ENCODE data around the gene TYK2.
"Not testable (repeated sequence)": the region's sequence is repeated elsewhere in the genome, so short reads cannot be mapped to it uniquely, and the experiment has no call there.

The TYK2 gene

GRCh38 chr19:10372690-10373089, 7.7 kb downstream of the TYK2 start:
- peaks cover 7 to 23% of the 10 kb centered on the region in 2 donors for H3K36me3 ChIP-seq (ENCODE audit: control insufficient read depth in 2 of 2, insufficient read depth in 2 of 2, low read length in 2 of 2)
- H3K9me3 ChIP-seq (ENCODE audit: control insufficient read depth in 2 of 2, low read length in 2 of 2) = no peaks in the 10 kb centered on the region
- H3K4me1 ChIP-seq (ENCODE audit: control insufficient read depth, insufficient read depth, low read length) = no peaks in the 10 kb centered on the region
- no peaks in the 10 kb centered on the region for H3K27me3 ChIP-seq (ENCODE audit: control insufficient read depth in 1 of 2, insufficient read depth in 2 of 2, low read length in 2 of 2)
- H3K9ac ChIP-seq (ENCODE audit: low read length in 2 of 2) = no peak overlapping the region
- H3K27ac ChIP-seq (ENCODE audit: low read length) = no peak overlapping the region
- H3K4me3 ChIP-seq (ENCODE audit: low read length in 2 of 2) = no peak overlapping the region

GRCh38 chr19:10368101-10368803, 12.1 kb downstream of the TYK2 start:
- no peaks in the 10 kb centered on the region for H3K27me3 ChIP-seq (ENCODE audit: control insufficient read depth in 1 of 2, insufficient read depth in 2 of 2, low read length in 2 of 2)
- H3K27ac ChIP-seq (ENCODE audit: low read length) = no peak overlapping the region
- H3K9ac ChIP-seq (ENCODE audit: low read length in 2 of 2) = no peak overlapping the region
- H3K4me1 ChIP-seq (ENCODE audit: control insufficient read depth, insufficient read depth, low read length) = no peaks in the 10 kb centered on the region
- peaks cover 26 to 40% of the 10 kb centered on the region in 2 donors for H3K36me3 ChIP-seq (ENCODE audit: control insufficient read depth in 2 of 2, insufficient read depth in 2 of 2, low read length in 2 of 2)
- H3K9me3 ChIP-seq (ENCODE audit: control insufficient read depth in 2 of 2, low read length in 2 of 2) = no peaks in the 10 kb centered on the region
- no peak overlapping the region for H3K4me3 ChIP-seq (ENCODE audit: low read length in 2 of 2)

- not testable (repeated sequence) for H3K4me1 ChIP-seq (ENCODE audit: control insufficient read depth, insufficient read depth, low read length); H3K27me3 ChIP-seq (ENCODE audit: control insufficient read depth in 1 of 2, insufficient read depth in 2 of 2, low read length in 2 of 2); H3K4me3 ChIP-seq (ENCODE audit: low read length in 2 of 2); H3K27ac ChIP-seq (ENCODE audit: low read length); H3K9ac ChIP-seq (ENCODE audit: low read length in 2 of 2); H3K9me3 ChIP-seq (ENCODE audit: control insufficient read depth in 2 of 2, low read length in 2 of 2)
- peaks cover 26 to 42% of the 10 kb centered on the region in 2 donors for H3K36me3 ChIP-seq (ENCODE audit: control insufficient read depth in 2 of 2, insufficient read depth in 2 of 2, low read length in 2 of 2)
These were observed 13.3 kb downstream of the TYK2 start for GRCh38 chr19:10366950-10367512.

- no peak overlapping the region for H3K27ac ChIP-seq (ENCODE audit: low read length)
- H3K4me1 ChIP-seq (ENCODE audit: control insufficient read depth, insufficient read depth, low read length) = no peaks in the 10 kb centered on the region
- no peak overlapping the region for H3K9ac ChIP-seq (ENCODE audit: low read length in 2 of 2)
- no peaks in the 10 kb centered on the region for H3K27me3 ChIP-seq (ENCODE audit: control insufficient read depth in 1 of 2, insufficient read depth in 2 of 2, low read length in 2 of 2)
- peaks cover 30 to 52% of the 10 kb centered on the region in 2 donors for H3K36me3 ChIP-seq (ENCODE audit: control insufficient read depth in 2 of 2, insufficient read depth in 2 of 2, low read length in 2 of 2)
- H3K4me3 ChIP-seq (ENCODE audit: low read length in 2 of 2) = no peak overlapping the region
- no peaks in the 10 kb centered on the region for H3K9me3 ChIP-seq (ENCODE audit: control insufficient read depth in 2 of 2, low read length in 2 of 2)
These were observed 14.9 kb downstream of the TYK2 start for GRCh38 chr19:10365518-10365917.

GRCh38 chr19:10364644-10365043, 15.7 kb downstream of the TYK2 start:
- no peaks in the 10 kb centered on the region for H3K9me3 ChIP-seq (ENCODE audit: control insufficient read depth in 2 of 2, low read length in 2 of 2)
- no peaks in the 10 kb centered on the region for H3K27me3 ChIP-seq (ENCODE audit: control insufficient read depth in 1 of 2, insufficient read depth in 2 of 2, low read length in 2 of 2)
- no peak overlapping the region for H3K4me3 ChIP-seq (ENCODE audit: low read length in 2 of 2)
- H3K36me3 ChIP-seq (ENCODE audit: control insufficient read depth in 2 of 2, insufficient read depth in 2 of 2, low read length in 2 of 2) = peaks cover 30 to 52% of the 10 kb centered on the region in 2 donors
- no peak overlapping the region for H3K27ac ChIP-seq (ENCODE audit: low read length)
- H3K9ac ChIP-seq (ENCODE audit: low read length in 2 of 2) = no peak overlapping the region
- H3K4me1 ChIP-seq (ENCODE audit: control insufficient read depth, insufficient read depth, low read length) = no peaks in the 10 kb centered on the region

GRCh38 chr19:10363789-10364281, 16.5 kb downstream of the TYK2 start:
- Histone ChIP-seq H3K9me3 (ENCODE audit: control insufficient read depth in 2 of 2, low read length in 2 of 2) (no peaks in the 10 kb centered on the region), H3K4me3 (ENCODE audit: low read length in 2 of 2) (no peak overlapping the region), H3K27ac (ENCODE audit: low read length) (no peak overlapping the region), H3K9ac (ENCODE audit: low read length in 2 of 2) (no peak overlapping the region), H3K4me1 (ENCODE audit: control insufficient read depth, insufficient read depth, low read length) (no peaks in the 10 kb centered on the region), H3K36me3 (ENCODE audit: control insufficient read depth in 2 of 2, insufficient read depth in 2 of 2, low read length in 2 of 2) (peaks cover 30 to 50% of the 10 kb centered on the region in 2 donors), H3K27me3 (ENCODE audit: control insufficient read depth in 1 of 2, insufficient read depth in 2 of 2, low read length in 2 of 2) (no peaks in the 10 kb centered on the region)

- Histone ChIP-seq H3K4me1 (ENCODE audit: control insufficient read depth, insufficient read depth, low read length) (no peaks in the 10 kb centered on the region), H3K36me3 (ENCODE audit: control insufficient read depth in 2 of 2, insufficient read depth in 2 of 2, low read length in 2 of 2) (peaks cover 23 to 46% of the 10 kb centered on the region in 2 donors), H3K4me3 (ENCODE audit: low read length in 2 of 2) (no peak overlapping the region), H3K27me3 (ENCODE audit: control insufficient read depth in 1 of 2, insufficient read depth in 2 of 2, low read length in 2 of 2) (no peaks in the 10 kb centered on the region), H3K9me3 (ENCODE audit: control insufficient read depth in 2 of 2, low read length in 2 of 2) (no peaks in the 10 kb centered on the region), H3K27ac (ENCODE audit: low read length) (no peak overlapping the region), H3K9ac (ENCODE audit: low read length in 2 of 2) (no peak overlapping the region)
These were observed 18.1 kb downstream of the TYK2 start for GRCh38 chr19:10362259-10362658.

- H3K4me3 ChIP-seq (ENCODE audit: low read length in 2 of 2) = no peak overlapping the region
- H3K4me1 ChIP-seq (ENCODE audit: control insufficient read depth, insufficient read depth, low read length) = no peaks in the 10 kb centered on the region
- H3K9me3 ChIP-seq (ENCODE audit: control insufficient read depth in 2 of 2, low read length in 2 of 2) = no peaks in the 10 kb centered on the region
- no peaks in the 10 kb centered on the region for H3K27me3 ChIP-seq (ENCODE audit: control insufficient read depth in 1 of 2, insufficient read depth in 2 of 2, low read length in 2 of 2)
- H3K9ac ChIP-seq (ENCODE audit: low read length in 2 of 2) = no peak overlapping the region
- peaks cover 20 to 43% of the 10 kb centered on the region in 2 donors for H3K36me3 ChIP-seq (ENCODE audit: control insufficient read depth in 2 of 2, insufficient read depth in 2 of 2, low read length in 2 of 2)
- no peak overlapping the region for H3K27ac ChIP-seq (ENCODE audit: low read length)
These were observed 18.8 kb downstream of the TYK2 start for GRCh38 chr19:10361569-10362011.

GRCh38 chr19:10356431-10356830, 23.9 kb downstream of the TYK2 start:
- Histone ChIP-seq H3K4me3 (ENCODE audit: low read length in 2 of 2) (no peak overlapping the region), H3K4me1 (ENCODE audit: control insufficient read depth, insufficient read depth, low read length) (no peaks in the 10 kb centered on the region), H3K9ac (ENCODE audit: low read length in 2 of 2) (no peak overlapping the region), H3K36me3 (ENCODE audit: control insufficient read depth in 2 of 2, insufficient read depth in 2 of 2, low read length in 2 of 2) (peaks cover 11 to 24% of the 10 kb centered on the region in 2 donors), H3K27ac (ENCODE audit: low read length) (no peak overlapping the region), H3K27me3 (ENCODE audit: control insufficient read depth in 1 of 2, insufficient read depth in 2 of 2, low read length in 2 of 2) (no peaks in the 10 kb centered on the region), H3K9me3 (ENCODE audit: control insufficient read depth in 2 of 2, low read length in 2 of 2) (no peaks in the 10 kb centered on the region)

- Histone ChIP-seq H3K36me3 (ENCODE audit: control insufficient read depth in 2 of 2, insufficient read depth in 2 of 2, low read length in 2 of 2) (peaks cover 13 to 28% of the 10 kb centered on the region in 2 donors), H3K4me3 (ENCODE audit: low read length in 2 of 2) (no peak overlapping the region), H3K4me1 (ENCODE audit: control insufficient read depth, insufficient read depth, low read length) (no peaks in the 10 kb centered on the region), H3K27ac (ENCODE audit: low read length) (no peak overlapping the region), H3K27me3 (ENCODE audit: control insufficient read depth in 1 of 2, insufficient read depth in 2 of 2, low read length in 2 of 2) (no peaks in the 10 kb centered on the region), H3K9me3 (ENCODE audit: control insufficient read depth in 2 of 2, low read length in 2 of 2) (no peaks in the 10 kb centered on the region), H3K9ac (ENCODE audit: low read length in 2 of 2) (no peak overlapping the region)
These were observed 26.5 kb downstream of the TYK2 start for GRCh38 chr19:10353793-10354391.

Data from stomach smooth muscle (tissue), 2 donors.